ENCODE results near the gene CAMK4. TPM values are rescaled to one million over a fixed set of nuclear protein-coding genes. Genes with fewer than 3 reads are reported as not detected.

Gene CAMK4
- total RNA-seq, 2 donors from 2014 or later, result 36.0 to 37.0 TPM

DNA sequence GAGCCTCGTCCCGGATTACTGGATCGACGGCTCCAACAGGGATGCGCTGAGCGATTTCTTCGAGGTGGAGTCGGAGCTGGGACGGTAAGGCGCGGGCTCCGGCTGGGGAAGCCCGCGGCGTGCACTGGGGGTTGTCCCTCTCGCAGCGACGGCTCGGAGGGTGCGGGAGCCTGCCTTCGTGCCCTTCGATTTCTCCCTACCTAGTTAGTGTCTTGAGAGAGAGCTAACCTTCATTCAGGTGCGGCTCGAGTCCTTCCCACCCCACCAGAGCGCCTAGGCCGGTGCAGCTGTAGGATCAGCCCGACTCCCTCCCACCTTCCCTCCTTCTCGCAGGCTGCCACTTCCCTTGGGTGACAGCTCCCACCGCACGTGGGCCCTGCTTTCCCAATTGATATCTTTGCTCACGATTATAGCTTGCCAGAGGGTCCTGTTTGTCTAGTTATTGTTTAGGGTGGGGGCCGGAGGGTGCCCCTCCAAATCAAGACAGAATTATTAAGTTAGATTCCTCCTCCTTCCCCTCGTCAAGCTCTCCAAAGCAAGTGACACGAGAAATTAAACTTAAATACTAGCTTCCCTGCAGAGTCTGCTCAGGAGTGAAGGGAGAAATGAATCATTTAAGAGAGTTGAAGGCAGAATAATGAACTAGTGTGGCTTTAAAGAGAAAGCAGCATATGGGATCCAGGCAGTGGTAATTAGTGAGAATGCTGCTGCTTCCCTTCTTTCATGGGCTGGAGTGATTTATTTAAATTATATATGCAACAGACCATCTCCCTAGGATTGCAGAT, 569 bp downstream of the CAMK4 start:
- Mint-ChIP-seq H3K36me3 (ENCODE audit: low read depth) (peaks cover 42% of the 10 kb centered on the region), H3K9me3 (no peaks in the 10 kb centered on the region), H3K27ac (peak overlapping the region; percentile 97), H3K4me3 (peak overlapping the region; percentile 100), H3K4me1 (peaks cover 49% of the 10 kb centered on the region), H3K27me3 (no peaks in the 10 kb centered on the region)
- ATAC-seq (replicated peaks), result peak; percentile 26

DNA sequence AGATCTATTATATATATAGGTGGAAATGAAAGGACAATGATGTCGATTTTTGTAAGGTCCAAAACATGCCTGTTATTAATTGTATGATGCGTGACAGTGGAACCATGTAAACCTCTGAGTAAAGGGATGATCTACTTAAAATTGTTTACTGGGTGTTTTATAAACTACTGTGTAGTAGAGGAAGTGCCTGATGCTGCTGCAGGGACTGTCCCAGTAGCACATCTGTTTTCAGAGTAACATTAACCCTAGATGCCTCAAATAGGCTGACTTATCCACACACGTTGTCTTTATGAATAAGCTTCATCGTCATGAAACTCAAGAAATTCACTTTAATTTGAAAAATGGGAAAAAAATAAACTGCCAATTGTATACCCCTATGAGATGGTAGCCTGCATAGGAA, 1.7 kb downstream of the CAMK4 start:
- Mint-ChIP-seq H3K27ac (peak overlapping the region; percentile 97), H3K36me3 (ENCODE audit: low read depth) (peaks cover 49% of the 10 kb centered on the region), H3K9me3 (no peaks in the 10 kb centered on the region), H3K4me3 (peak overlapping the region; percentile 100), H3K27me3 (no peaks in the 10 kb centered on the region), H3K4me1 (peaks cover 59% of the 10 kb centered on the region)
- peak; percentile 43 for ATAC-seq (replicated peaks)

DNA sequence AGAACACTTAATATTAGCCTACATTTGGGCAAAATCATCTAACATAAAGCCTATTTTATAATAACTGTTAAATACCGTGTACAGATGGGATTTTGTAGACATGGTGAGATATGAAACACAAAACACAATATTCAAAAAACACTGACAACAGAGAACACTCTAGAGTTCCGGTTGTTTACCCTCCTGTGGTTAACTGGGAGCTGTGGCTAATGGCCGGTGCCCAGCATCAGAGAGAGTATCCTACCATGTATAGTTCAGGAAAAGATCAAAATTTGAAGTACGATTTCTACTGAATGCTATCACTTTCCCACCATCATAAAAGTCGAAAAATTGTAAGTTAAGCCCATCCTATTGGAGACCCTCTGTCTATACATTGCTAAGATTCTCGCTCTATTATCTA, 2.4 kb downstream of the CAMK4 start:
- H3K4me1 Mint-ChIP-seq, result peaks cover 64% of the 10 kb centered on the region
- ATAC-seq (replicated peaks), result no peak
- H3K27ac Mint-ChIP-seq, result peak overlapping the region; percentile 97
- peaks cover 49% of the 10 kb centered on the region for H3K36me3 Mint-ChIP-seq (ENCODE audit: low read depth)
- peak overlapping the region; percentile 100 for H3K4me3 Mint-ChIP-seq
- H3K27me3 Mint-ChIP-seq, result no peaks in the 10 kb centered on the region
- no peaks in the 10 kb centered on the region for H3K9me3 Mint-ChIP-seq

DNA sequence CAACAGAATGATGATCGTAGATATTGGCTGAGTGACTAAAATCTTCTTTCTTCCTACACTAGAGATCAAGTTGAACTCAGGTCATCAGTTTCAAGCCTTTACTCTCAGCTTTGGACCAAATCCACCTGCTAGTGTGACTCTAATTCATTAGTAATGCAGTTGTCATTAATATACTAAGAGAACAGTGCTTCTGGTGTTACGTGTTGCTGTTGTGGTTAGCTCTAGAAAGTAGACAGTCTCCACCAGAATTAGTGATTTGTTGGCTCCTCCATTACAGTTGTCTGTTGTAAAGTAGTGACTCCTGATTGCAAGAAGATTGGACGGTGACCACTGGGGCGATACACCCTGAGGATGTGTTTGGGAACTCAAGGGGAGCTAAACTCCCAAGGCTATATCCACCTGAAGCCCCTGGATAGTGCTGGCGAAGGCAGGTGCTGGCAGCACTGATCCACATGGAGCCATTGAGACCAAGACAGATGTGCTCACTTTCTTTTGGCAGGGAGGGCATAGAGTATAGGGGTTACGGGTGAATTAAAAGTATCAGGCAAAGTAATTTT, 3.1 kb downstream of the CAMK4 start:
- H3K27me3 Mint-ChIP-seq, result no peaks in the 10 kb centered on the region
- H3K4me3 Mint-ChIP-seq, result peak overlapping the region; percentile 100
- H3K4me1 Mint-ChIP-seq, result peaks cover 70% of the 10 kb centered on the region
- peak; percentile 30 for ATAC-seq (replicated peaks)
- peak overlapping the region; percentile 97 for H3K27ac Mint-ChIP-seq
- H3K9me3 Mint-ChIP-seq, result no peaks in the 10 kb centered on the region
- peaks cover 49% of the 10 kb centered on the region for H3K36me3 Mint-ChIP-seq (ENCODE audit: low read depth)

DNA sequence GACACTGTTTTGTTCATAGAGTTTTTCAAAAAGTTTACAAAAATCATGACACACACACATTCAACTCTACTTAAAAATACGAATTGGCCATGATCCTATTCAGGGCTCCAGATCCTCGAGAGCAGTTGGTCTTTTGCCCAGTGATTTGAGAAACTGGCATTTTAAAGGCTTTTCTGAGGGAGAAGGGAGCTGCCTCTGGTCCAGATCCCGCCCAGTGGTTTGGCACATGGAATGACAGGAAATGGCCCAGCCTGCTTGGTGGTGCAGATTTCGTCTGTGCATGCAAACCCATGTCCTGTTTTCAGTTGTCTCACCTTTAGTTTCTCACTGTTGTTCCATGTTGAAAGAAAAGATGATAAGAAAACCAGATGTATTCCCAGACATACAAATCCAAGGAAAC, 3.6 kb downstream of the CAMK4 start:
- H3K9me3 Mint-ChIP-seq, result no peaks in the 10 kb centered on the region
- peaks cover 71% of the 10 kb centered on the region for H3K4me1 Mint-ChIP-seq
- peak overlapping the region; percentile 97 for H3K27ac Mint-ChIP-seq
- H3K36me3 Mint-ChIP-seq (ENCODE audit: low read depth), result peaks cover 49% of the 10 kb centered on the region
- peak overlapping the region; percentile 100 for H3K4me3 Mint-ChIP-seq
- H3K27me3 Mint-ChIP-seq, result no peaks in the 10 kb centered on the region
- no peak for ATAC-seq (replicated peaks)

DNA sequence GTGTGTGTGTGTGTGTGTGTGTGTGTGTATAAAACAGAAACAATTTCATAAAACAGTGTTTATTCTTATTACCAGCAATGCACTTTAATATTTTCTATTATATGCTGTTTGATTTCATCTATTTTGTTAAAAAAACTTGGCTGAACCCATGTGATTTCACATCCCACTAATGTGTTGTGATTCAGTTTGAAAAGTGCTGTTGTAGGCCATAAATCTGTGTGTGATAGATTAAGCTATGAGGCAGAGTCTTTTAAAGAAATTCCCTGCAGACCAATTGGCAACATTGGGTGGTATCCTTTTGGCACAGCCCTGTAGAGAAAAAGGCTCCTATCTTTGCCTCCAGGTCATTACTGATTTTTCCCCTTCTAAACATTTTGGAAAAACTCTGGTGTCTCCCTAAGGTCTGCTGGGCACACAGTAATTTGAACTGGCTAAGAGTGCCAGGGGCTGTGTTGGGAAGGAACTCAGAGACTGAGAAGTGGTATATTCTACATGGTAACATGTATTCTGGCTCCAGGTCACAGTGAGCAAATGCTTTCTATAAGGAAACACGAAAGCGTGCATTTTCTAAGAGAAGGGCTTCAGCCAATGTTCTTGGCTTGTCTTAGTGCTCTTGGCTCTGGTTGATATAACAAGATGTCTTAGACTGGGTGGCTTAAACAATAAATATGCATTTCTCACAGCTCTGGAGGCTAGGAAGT, 4.5 kb downstream of the CAMK4 start:
- Mint-ChIP-seq H3K36me3 (ENCODE audit: low read depth) (peaks cover 46% of the 10 kb centered on the region), H3K9me3 (no peaks in the 10 kb centered on the region), H3K27ac (peak overlapping the region; percentile 92), H3K27me3 (no peaks in the 10 kb centered on the region), H3K4me3 (peak overlapping the region; percentile 100), H3K4me1 (peaks cover 70% of the 10 kb centered on the region)
- ATAC-seq (replicated peaks), result no peak

DNA sequence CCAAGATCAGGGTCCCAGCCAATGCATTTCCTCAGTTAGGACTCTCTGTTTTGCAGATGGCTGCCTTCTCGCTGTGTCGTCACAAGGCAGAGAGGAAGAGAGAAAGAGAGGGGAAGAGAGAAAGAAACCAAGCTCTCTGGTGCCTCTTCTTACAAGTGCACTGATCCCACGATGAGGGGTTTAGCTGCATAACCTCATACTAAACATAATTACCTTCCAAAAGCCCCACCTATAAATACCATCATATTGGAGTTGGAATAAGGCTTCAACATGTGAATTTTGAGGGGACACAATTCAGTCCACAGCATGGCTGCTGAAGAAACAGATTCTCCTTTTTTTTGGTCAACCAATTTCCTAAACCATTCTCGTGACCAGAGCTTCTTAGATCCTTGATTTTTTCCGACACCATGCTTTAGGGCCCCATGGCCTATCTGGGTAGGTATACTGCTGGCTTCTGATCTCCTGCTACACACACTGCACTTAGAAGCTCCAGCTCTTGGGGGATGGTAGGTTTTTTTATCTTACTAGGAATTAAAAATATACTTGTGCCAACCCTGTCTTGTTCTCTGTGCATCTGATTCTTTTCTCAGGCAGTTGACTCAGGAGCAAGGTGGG, 5.1 kb downstream of the CAMK4 start:
- Mint-ChIP-seq H3K4me3 (peak overlapping the region; percentile 100), H3K36me3 (ENCODE audit: low read depth) (peaks cover 46% of the 10 kb centered on the region), H3K9me3 (no peaks in the 10 kb centered on the region), H3K27ac (peak overlapping the region; percentile 92), H3K27me3 (no peaks in the 10 kb centered on the region), H3K4me1 (peaks cover 74% of the 10 kb centered on the region)
- ATAC-seq (replicated peaks), result no peak

DNA sequence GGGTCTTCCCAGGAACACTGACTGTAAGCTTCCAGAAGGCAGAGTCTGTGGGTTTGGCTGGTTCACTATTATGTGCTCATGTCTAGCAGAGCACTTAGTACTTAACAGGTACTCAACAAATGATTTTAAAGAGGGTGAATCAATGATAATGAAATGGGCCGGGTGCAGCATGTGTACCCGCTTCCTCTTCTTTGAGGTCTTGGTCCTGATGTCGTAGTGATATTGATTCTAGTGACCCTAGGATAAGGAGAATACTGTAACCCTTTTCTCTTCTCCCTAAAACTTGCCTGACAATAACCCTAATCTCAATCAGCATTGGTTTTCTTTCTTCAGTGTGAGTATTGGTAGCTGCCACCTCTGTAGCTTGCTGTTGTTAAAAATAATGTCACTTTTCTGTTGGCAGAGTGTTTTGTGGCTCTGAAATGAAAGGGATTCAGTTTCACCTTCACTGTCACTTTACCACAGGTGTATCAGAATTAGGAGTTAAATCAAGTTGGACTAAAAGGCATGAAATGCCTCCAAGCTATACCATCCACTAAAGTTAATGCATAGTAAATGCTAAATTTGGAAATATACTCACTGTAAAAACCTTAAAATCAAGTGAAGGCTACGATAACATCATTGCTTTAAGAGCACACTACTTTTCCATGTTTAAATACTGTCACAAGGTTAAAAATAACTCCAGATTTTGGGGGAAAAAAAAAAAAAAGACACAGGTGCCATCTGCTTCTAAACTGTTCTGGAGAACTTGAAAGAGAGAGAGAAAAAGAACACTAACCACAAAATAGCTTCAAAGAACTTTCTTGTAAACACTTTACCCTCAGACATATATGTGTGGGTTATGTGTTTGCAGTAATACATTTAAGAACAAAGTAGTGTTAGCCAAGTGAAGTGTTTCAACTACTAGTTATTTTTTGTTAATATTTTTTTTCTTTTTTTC, 6.0 kb downstream of the CAMK4 start:
- Mint-ChIP-seq H3K4me3 (peak overlapping the region; percentile 100), H3K4me1 (peaks cover 78% of the 10 kb centered on the region), H3K36me3 (ENCODE audit: low read depth) (peaks cover 40% of the 10 kb centered on the region), H3K9me3 (no peaks in the 10 kb centered on the region), H3K27ac (peak overlapping the region; percentile 92), H3K27me3 (no peaks in the 10 kb centered on the region)
- peak; percentile 50 for ATAC-seq (replicated peaks)

DNA sequence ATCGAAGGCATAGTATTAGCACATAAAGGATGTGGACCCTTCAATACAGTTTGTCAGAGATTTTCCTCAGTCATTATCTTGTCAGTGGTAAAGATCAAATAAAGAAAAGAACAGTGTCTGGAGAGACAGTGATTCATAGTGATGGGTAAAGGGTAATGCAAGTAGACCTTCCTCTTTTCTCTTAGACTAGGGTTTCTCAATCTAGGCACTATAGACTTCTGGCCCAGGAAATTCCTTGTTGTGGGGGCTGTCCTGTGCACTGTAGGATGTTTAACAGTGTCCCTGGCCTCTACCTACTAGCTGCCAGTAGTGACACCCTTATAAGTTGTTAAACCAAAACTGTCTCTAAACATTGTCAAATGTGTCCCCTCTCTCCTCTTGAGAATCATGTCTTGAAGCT, 6.9 kb downstream of the CAMK4 start:
- Mint-ChIP-seq H3K4me3 (peak overlapping the region; percentile 100), H3K27ac (no peak overlapping the region), H3K36me3 (ENCODE audit: low read depth) (peaks cover 33% of the 10 kb centered on the region), H3K4me1 (peaks cover 81% of the 10 kb centered on the region), H3K27me3 (no peaks in the 10 kb centered on the region), H3K9me3 (no peaks in the 10 kb centered on the region)
- peak; percentile 22 for ATAC-seq (replicated peaks)

DNA sequence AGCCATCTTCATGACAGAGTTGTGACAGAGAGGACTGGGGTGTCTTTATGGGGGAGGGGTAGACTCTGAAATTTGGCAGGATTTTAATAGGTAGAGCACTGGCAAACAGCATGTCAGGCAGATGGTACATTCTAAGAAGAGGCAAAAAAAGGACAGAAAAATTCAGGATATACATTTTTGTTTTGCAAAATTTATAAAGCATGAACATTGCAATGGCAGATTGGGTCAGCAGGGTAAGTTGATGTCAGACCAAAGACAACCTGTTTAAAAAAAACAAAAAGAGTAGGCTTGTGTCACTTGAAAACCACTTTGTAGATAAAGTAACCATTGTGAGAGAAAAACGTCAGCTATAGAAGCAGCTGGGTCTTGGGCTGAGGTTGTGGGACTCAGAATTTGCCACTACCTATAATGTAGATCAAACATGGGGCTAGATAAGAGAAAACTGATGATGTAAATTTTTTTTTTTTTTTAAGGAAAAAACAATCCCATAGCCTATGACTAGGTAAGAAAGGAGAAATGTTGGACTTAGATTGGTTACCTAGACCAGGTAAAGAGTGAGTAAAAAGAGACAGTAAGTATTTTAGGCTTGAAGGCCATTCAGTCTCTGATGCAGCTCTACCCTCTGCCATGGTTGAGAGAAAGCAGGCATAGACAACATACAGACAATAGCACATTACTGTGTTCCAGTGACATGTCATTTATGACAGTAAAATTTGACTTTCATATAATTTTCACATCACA, 8.3 kb downstream of the CAMK4 start:
- Mint-ChIP-seq H3K27ac (peak overlapping the region; percentile 75), H3K4me3 (peak overlapping the region; percentile 85), H3K4me1 (peaks cover 84% of the 10 kb centered on the region), H3K36me3 (ENCODE audit: low read depth) (peaks cover 19% of the 10 kb centered on the region), H3K27me3 (no peaks in the 10 kb centered on the region), H3K9me3 (no peaks in the 10 kb centered on the region)
- peak; percentile 9 for ATAC-seq (replicated peaks)

DNA sequence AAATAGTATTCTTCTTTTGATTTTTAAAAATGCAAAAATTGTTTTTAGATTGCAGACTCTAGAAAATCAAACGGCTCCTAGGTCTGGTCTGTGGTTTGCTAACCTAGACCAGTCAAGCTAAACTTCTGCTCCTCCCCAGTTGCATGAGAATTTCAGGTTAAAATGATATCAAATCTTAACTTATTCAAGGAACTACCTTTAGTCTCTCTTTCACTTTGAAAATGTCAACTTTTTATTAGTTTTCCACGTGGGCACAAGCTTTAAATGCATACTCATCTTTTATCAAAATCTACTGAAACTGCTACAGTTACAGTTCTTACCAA, 8.8 kb downstream of the CAMK4 start:
- H3K36me3 Mint-ChIP-seq (ENCODE audit: low read depth), result peaks cover 15% of the 10 kb centered on the region
- H3K9me3 Mint-ChIP-seq, result no peaks in the 10 kb centered on the region
- ATAC-seq (replicated peaks), result peak; percentile 2
- H3K4me1 Mint-ChIP-seq, result peaks cover 84% of the 10 kb centered on the region
- peak overlapping the region; percentile 75 for H3K27ac Mint-ChIP-seq
- no peaks in the 10 kb centered on the region for H3K27me3 Mint-ChIP-seq
- H3K4me3 Mint-ChIP-seq, result peak overlapping the region; percentile 85

DNA sequence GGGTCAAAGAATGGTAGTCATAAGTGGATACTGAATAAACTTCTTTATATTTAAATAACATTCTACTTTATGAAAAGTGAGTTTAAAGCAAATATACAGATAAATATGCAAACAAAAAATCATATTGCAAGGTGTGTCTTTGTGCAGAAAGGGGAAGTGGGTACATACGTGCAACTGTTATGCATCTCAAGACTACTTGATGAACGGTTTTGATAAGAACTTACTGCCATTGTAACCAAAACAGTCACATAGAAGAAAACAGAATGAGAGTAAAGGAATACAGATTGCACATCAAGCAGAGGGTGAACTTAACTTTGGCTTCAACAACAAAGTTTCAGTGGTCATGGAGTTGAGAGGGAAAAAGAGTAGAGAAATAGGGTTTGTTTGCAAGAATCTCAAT, 9.9 kb downstream of the CAMK4 start:
- Mint-ChIP-seq H3K36me3 (ENCODE audit: low read depth) (peaks cover 15% of the 10 kb centered on the region), H3K4me3 (peak overlapping the region; percentile 85), H3K4me1 (peaks cover 81% of the 10 kb centered on the region), H3K27ac (peak overlapping the region; percentile 92), H3K27me3 (no peaks in the 10 kb centered on the region), H3K9me3 (no peaks in the 10 kb centered on the region)
- ATAC-seq (replicated peaks), result no peak

DNA sequence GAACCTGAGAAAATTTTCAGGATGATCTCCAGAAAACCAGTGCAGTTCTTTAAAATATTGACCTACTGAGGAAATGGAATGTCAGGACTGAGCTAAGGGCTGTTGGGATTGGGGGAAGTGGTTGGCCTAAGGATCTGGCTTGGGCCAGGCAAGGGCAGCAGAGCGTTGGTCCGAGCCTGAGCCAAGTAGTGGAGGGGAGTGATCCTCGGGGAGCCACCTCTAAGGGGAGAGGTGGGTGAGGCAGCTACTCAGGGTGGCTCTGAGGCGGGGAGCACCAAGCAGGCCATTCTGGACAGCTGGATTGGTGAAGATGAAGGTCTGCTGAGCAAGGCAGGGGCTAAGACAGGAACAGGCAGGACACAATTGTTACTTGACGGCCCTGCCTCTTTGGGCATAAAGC, 11.5 kb downstream of the CAMK4 start:
- ATAC-seq (replicated peaks), result no peak
- Mint-ChIP-seq H3K9me3 (no peaks in the 10 kb centered on the region), H3K27me3 (no peaks in the 10 kb centered on the region), H3K4me1 (peaks cover 79% of the 10 kb centered on the region), H3K27ac (peak overlapping the region; percentile 92), H3K36me3 (ENCODE audit: low read depth) (peaks cover 5% of the 10 kb centered on the region), H3K4me3 (peak overlapping the region; percentile 85)
